Lower leg skin (tissue), 3 donors: Measurements from ENCODE around the gene SMC6.

Source experiments
- CTCF ChIP-seq, 3 donors: fragments of 450-650 bp; IDR thresholded peaks; one replicate each; pipeline ENCODE4 v1.5.1; 2016; ENCODE audit warnings: antibody characterized with exemption in 3 of 3, mild to moderate bottlenecking in 3 of 3, moderate library complexity in 2 of 3
- POLR2A ChIP-seq, 2 donors: fragments of 450-650 bp; IDR thresholded peaks; one replicate each; pipeline ENCODE4 v1.6.1; 2016 to 2017; ENCODE audit warnings: antibody characterized with exemption in 2 of 2, mild to moderate bottlenecking in 1 of 2, moderate library complexity in 1 of 2

- TF ChIP-seq CTCF (IDR thresholded peaks at IDR 0.05): no peak
- no peak for TF ChIP-seq POLR2A (IDR thresholded peaks at IDR 0.05)
Observed at GRCh38 chr2:17747684-17748452, 5.7 kb downstream of the SMC6 start.
